ELF-1 (cell line): ENCODE results near the gene NEXN.

Source experiments
- DNase-seq: peaks from one replicate; pipeline ENCODE4 v3.0.0-alpha.2; 2016; ENCODE audit warnings: low read depth, low spot score

Gene NEXN

DNA sequence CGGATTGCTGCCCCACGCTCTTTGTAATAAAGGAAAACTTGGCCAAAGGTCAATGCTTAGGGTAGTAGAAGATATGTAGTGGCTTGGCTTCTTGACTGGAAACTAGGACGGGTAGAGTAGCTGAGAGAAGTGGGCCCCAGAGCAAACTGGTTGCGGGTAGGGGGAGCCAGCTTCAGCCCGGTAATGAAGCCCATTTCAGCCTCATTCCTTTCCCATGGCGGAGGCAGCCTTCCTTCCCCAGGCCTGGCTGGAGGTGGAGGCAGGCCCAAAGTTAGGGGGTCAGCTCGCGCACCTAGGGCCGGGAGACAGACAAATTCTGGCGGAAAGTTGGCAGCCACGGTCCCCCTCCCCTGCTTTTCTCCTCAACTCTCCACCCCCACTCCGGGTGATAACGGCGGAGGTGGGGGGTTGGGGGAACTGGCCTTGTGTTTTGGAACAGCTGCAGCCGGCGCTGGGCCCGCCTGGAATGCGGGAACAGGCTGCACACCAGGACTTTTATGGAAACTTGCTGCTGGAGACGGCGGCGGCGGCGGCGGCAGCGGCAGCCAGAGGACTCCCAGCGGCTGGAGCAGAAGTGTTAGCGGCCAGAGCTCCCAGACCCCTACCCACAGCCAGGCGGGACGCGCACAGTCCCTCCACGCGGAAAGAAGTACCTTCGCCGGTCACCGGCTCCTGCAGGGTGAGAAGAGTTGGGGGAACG is at the start of gene NEXN:
NEXN (plus strand) TSS at position 544 of the 700 bp plus-strand sequence. CDS start 27,483 bp downstream, outside the sequence.
- DNase-seq, result peak; percentile 94

DNA sequence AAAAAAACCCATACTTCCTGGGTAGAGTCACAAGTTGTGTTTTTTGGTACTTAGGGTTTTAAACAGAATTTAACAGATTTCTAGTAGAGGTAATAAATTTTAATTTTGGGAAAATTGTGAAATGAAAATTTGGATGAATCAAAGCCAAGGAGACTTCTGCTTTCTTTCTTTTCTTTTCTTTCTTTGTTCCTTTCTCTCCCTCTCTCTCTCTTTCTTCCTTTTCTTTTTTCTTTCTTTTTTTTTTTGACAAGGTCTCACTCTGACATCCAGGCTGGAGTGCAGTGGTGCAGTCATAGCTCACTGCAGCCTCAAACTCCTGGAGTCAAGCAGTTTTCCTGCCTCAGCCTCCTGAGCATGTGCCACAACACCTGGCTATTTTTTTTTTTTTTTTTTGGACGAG is 46.9 kb upstream of the NEXN start:
- no peak for DNase-seq

DNA sequence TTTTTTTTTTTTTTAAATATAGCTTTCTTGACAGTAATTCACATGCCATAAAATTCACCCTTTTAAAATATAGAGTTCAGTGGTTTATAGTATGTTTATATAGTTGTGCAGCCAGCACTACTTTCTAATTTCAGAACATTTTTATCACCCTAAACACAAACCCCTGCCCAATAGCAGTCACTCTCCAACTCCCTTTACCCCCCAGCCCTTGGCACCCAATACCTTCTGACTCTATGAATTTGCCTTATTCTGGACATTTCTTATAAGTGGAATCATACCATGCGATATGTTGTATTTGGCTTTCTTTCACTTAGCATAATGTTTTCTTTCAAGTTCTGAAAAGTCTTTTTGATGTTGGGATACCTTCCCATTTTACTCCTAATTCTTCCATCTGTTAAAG is 42.5 kb upstream of the NEXN start:
- no peak for DNase-seq

DNA sequence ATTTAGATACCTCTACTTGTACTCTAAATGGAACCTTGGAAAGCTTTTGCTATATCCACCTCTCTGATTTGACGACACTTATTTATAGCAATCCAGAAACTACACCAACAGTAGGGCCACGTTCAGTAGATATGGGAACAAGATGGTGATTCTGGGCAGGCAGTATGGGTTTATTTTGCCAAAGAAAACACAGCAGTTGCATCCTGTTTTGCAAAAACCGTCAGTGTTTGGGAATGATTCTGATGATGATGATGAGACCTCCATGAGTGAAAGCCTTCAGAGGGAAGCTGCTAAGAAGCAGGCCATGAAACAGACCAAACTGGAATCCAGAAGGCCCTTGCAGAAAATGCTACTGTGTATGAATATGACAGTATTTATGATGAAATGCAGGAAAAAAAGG is 41.5 kb upstream of the NEXN start:
- DNase-seq, result no peak

DNA sequence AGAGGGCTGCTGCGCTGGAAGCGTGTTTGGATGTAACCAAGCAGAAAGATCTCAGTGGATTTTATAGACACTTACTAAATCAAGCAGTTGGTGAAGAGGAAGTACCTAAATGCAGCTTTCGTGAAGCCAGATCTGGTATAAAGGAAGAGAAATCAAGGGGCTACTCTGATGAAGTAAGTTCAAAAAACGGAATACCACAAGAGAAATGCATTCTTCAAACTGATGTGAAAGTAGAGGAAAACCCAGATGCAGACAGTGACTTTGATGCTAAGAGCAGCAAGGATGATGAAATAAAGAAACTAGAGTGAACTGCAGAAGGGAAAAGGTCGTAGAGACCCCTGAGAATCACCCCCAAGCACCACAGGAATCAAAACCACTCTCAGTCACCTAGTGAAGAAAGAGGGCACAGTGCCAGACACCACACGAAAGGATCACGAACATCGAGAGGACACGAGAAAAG is 40.8 kb upstream of the NEXN start:
- DNase-seq, result no peak

DNA sequence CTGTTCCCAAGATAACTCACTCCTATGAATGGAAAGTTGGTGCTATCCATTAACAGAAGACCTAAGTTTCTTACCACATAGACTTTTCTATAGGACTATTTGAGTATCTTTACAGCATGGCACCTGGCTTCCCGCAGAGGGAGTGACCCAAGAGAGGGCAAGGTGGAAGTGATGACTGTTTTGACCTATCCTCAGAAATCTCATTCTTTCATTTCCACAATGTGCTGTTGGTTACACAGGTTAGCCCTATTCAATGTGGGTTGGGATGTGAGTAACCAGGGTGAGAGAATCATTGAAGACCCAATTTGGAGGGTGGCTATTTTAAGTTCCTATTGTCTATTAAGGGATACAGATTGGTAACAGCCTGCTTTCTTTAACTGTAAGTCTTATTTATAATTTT is 38.3 kb upstream of the NEXN start:
- DNase-seq, result no peak

DNA sequence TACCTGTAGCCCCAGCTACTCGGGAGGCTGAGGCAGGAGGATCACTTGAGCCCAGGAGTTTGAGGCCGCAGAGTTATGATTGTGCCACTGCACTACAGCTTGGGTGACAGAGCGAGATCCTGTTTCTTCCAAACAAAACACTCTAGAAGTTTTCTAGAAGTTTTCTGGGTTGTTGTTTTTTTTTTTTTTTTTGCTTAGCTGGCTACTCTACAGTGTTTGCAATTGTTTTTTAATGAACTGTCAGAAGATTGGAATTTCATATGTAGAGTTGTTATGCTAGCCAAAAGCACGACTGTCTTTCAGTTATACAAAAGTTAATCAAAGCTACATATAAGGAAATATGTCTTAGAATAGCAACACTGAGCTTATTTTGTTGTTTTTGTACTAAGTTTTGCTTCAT is 30.9 kb upstream of the NEXN start:
- no peak for DNase-seq

DNA sequence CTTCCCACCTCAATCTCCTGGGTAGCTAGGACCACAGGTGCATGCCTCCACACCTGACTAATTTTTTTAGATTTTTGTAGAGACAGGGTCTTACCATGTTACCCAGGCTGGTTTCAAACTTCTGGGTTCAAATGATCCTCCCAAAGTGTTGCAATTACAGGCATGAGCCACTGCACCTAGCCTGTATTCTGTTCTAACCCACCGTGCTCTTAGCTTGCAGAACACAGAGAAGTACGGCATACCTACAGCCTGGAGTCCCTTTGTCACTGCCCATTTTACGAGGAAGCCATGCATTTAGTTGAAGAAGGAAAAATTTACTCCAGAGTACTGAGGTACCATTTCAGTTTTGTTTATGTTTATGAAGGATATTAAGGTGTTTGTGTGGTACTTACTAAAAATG is 29.7 kb upstream of the NEXN start:
- no peak for DNase-seq

DNA sequence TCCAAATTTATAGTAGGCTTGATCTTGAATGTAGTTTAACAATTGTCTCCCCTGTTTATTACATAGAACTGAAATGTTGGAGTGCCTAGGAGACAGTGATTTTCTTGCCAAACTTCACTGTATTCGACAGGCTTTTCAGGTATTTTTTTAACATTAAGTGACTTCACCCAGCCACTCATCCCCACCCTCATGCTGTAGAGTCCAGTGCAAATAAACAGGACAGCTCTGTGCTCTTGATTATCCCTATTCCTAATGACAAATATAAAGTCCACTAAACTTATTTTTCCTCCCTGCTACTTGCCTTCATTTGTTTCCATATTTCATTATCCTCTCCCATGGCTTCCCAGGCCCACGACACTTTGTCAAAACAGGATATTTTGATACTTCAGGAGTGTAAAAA is 29.2 kb upstream of the NEXN start:
- DNase-seq, result no peak

DNA sequence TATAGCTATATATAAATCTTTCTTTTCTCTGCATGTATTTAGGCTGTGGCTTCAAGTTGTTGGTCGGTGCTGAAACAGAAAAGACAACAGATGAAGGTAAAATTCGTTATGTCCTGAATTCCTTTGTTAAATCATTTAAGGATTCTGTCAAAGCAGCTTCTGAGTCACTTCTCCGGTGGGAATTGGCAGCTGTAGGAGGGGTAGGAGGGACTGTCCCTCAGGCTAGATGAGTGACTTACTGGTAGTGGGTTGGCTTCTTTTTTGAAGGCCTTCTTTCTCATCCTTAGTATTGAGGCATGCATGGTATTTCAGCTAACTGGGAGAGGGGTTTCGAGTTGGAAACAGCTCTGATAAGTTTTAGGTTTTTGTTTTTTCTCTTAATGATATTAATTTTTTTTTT is 22.1 kb upstream of the NEXN start:
- peak; percentile 78 for DNase-seq

DNA sequence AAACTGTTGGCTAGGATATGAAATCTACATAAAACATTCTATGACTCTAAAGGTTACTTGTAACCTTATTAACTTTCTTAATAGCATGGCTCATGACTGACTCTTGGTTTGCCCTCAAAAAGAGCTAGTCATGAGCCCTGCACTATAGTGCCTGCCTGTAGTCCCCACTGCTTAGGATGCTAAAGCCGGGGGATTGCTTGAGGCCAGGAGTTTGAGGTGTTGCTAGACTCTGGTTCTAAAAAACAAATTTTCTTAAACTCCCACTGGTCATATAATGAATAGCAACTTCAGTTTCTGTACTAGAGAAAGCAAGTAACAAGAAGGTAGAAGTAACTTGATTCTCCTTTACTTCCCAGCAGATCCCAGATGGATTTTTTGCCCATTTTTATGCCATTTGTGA is 15.8 kb upstream of the NEXN start:
- no peak for DNase-seq

DNA sequence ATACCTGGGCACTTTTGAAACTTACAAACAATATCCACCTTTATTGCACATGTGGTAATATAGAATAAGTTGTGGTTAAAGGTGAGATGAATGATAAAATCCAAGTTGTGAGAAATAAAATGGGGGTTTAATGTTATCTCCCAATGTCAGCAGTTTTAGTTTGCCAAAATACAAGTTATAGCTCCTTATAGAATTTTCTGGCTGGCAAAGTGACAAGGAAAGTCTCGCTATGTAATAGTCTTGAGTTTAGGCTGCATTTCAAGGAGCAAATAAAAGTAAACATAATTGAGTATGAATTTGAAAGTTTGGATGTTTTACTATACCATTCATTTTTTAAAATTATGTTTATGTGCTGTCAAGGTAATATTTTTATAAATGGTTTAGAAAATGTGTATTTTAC is 15.0 kb upstream of the NEXN start:
- DNase-seq, result no peak

DNA sequence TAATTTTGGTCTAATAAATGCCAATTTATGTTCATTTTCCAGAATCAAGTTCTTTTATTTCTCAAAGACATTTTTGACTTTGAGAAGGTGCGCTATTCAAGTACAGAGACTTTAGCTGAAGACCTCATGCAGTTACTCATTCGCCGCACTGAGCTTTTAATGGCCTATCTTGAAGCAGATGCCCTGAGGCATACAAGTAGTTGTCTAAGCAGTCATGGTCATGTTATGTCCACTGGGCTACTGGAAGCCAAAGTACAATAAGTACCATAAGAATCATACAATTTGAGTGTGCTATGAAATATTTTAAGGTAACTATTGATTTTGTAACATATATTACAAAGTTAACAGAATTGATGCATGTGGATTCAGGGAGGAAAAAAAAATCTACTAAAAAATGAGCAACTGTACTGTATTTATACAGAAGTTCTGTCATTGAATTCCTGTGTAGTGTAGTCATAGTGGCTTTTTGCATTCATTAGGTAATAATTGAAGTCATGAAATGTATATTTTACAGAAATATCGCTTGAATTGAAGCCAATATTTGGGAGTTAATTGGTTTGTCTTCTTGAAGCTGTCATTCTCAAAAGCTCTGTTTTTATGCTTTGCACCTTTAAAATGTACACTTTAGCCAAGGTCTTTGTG is 13.5 kb upstream of the NEXN start:
- DNase-seq, result no peak

DNA sequence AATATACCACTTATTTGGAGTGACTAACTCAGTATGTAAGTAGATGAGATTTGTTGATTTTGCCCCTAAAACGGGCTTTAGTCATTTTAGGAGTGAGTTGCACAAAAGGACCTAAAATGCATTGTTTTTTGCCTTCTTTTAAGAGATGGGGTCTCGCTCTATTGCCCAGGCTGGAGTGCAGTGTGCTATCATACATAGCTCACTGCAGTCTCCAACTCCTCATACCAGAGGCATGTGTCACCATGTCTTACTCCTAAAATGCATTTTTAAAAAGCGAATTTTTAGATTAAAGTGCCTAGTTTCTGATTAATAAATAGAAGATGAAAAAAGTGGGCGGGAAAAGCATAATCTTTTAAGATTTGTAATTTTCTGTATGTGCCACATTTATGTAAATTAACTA is 11.5 kb upstream of the NEXN start:
- no peak for DNase-seq

DNA sequence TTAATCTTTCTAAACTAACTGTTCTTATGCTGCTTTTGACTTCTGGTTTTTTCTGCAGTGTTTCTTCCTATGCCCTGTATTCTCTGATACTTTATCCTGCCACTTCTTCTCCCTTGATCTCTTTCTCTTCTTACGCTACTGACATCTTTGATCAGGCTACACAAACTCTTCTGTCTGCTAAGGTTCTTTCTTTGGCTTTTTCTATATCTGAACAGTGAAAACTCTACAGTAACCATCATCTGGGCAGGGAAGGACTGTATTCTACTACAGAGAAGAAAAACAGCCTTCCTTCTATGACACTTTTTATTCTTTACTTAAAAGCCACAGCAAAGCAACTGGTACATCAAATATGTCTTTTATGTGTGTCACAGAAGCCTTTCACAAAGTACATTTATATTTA is 7.4 kb upstream of the NEXN start:
- DNase-seq, result no peak

DNA sequence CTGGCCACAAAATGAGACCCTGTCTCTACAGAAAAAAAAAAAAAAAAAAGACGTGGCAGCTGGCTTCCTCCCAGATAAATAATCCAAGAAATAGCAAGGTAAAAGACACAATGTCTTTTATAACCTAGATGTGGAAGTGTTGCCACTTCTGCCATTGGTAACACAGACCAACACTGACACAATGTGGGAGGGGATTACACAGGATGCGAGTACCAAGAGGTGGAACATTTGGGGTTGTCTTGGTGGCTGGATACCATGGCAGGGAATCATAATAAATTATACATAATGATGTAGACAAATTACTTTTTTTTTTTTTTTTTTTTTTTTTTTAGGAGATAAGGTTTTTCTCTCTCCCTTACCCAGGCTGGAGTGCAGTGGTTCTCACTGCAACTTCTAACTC is 6.0 kb upstream of the NEXN start:
- DNase-seq, result no peak

DNA sequence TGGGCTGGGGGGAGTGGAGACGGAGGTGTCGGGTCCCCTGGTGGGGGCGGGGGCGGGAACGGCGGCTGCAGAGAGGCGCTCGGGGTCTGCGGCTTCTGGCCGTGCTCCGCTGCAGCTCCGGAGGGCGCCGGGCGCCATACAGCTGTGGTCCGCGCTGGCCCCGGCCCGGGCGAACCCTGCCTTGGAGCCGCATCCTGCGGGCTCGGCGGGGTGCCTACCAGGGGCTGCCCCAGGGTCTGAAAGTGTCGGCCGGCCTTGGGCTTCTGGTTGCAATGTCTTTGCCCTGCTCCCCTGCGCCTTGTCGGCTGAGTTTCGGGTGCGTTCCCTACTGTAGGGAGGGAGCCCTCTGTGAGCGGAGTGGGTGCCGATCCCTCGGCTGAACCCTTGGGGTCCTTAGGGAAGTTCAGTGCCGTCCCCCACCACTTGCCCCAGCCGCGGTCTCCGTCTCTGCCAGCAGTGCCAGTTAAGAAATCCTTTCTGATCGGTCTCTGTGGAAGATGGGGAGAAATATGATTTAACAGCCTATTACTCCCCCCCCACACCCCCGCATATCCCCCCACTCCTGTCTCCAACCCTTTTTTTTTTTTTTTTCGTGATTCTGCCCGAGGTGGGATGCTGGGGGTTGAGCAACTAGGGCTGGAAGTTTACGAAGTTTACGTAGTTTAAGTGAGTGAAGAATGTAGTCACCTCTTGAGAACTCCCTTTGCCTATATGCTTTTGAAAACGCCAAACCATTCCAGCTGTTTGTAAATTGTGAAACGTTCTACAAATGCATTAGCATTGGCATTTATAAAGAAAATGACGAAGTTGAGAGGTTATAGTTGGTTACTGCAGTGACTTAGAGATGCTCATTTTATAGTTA is 588 bp downstream of the NEXN start:
- DNase-seq, result no peak

DNA sequence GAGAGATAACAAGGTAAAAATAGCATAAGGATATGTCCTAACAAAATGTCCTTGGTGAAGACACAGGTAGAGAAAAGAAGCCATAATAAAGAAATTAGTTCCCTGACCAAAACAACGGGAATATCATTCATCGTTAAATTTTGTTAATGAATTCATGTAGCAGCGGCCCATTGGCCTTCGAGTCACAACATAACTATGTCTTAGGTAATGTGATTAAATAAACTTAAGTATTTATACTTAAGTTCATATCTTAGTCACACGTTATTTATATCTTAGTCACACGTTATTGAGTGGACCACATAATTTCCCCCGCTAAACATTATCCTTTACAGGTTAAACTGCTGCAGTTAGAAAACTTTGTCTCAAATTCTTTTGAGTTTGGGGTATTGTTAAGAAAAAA is 1.2 kb downstream of the NEXN start:
- no peak for DNase-seq

DNA sequence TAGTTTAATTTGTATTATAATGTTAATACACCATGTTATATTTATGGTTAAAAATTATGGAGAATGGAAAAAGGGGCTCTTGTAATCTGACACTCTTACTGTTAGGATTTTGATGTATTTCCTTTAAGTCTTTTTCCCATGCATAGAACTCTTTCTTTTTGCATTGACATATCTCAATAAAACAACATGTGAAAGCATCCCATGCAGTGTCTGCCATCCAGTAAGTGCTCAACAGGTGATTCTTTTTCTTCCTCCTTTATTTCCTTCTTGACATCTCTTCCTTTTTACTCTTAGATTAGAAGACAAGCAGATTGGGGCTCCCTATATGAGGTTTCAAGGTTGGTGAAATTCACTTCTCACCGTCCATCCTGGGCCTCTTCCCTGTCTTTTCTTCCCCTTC is 2.8 kb downstream of the NEXN start:
- no peak for DNase-seq

DNA sequence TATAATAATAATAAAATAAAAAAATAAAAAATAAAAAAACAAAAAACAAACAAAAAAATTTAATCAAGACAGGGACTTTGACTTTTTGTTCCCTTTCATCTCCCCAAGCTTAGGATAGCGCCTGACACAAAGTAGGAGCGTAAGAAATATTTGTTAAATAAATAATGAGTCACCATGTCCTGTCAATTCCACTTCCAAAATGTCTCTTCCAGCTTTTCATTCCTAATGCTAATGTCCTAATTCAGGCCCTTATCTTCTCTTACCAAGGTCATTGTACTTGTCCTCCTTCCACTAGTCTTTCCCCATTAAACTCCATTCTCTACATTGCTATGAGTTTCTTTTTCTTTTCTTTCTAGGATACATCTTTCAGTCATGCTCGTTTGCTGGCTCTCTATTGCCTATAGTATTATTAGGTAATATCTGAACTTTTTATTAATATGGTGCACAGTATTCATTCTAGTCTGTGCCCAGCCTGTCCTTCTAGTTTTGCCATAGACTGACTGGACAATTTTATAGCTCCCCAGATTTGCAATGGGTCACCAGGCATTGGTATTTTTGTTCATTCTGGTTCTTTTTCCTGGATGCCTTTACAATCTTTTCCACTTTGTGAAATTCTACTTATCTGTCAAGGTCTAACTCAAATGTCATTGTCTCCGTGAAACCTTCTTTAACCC is 11.4 kb downstream of the NEXN start:
- no peak for DNase-seq

DNA sequence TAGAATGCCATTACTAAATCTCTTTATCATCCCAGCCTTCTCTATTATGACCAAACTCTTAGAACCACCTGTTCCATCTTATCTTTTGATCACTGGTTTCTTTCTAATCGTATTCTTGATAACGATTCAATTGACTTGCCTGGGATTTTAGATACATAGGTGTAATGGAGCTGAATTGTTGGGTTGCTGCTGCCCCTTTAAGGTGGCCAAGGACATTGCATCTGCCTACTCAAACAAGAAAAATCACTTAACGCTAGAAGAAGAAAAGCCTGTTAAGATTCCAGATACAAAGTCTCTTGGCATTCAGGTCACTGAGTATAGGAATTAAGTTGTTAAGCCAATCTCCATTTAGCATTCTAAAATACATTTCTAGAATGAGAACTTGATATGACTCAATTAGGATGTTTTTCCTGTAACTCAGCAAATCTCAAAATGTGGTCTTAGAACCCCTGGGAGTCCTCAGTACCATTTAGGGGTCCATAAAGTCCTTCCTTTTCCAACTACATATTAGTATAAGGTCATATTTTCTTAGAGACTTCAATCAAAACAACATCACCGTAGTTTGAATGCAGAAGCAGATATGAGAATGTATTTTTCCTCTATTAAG is 12.4 kb downstream of the NEXN start:
- peak; percentile 62 for DNase-seq

DNA sequence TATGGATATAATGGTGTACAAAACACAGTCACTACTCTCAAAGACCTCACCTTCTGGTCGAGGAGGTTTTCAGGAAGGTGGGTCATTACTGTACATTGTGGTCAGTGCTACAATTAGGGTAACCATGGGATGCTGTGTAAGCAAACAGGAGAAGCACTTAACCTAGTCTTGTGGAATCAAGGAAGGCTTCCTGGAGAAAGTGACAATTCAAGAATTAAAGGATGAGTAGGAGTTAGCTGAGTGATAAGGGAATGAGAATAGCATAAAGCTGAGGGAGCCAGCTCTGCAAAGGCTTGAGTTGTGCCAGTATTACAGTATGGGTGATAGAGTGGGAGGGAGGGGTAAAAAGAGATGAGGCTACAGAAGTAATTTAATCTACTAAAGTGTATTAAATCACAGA is 17.2 kb downstream of the NEXN start:
- no peak for DNase-seq
